ENCODE results near the gene MEGF10.

DNA sequence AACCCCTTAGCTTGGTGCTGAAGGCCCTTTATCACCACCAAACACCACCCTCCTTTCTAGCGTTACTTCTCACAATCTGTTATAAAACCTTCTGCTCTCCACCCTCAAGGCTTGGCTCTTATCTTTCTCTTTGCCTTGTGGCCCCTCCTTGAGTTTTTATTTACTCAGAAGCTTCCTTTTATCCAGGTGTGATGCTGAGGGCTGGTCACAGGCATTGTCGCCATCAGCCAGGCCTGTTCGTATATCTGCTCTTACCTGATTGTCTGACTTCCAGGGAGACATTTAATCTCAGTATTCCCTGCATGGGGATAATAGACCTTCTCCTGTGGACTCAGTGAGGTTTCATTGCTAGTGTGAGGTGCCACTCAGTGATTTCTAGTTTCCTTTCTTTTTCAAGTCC lies 34.2 kb downstream of the MEGF10 start:
- TF ChIP-seq, protein P1, sequence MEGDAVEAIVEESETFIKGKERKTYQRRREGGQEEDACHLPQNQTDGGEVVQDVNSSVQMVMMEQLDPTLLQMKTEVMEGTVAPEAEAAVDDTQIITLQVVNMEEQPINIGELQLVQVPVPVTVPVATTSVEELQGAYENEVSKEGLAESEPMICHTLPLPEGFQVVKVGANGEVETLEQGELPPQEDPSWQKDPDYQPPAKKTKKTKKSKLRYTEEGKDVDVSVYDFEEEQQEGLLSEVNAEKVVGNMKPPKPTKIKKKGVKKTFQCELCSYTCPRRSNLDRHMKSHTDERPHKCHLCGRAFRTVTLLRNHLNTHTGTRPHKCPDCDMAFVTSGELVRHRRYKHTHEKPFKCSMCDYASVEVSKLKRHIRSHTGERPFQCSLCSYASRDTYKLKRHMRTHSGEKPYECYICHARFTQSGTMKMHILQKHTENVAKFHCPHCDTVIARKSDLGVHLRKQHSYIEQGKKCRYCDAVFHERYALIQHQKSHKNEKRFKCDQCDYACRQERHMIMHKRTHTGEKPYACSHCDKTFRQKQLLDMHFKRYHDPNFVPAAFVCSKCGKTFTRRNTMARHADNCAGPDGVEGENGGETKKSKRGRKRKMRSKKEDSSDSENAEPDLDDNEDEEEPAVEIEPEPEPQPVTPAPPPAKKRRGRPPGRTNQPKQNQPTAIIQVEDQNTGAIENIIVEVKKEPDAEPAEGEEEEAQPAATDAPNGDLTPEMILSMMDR (IDR thresholded peaks at IDR 0.05), result no peak
- TF ChIP-seq POLR2AphosphoS5 (IDR thresholded peaks at IDR 0.05) (no peak), POLR2A (IDR thresholded peaks at IDR 0.05) (no peak)
